Calu3 (cell line): ENCODE data around the gene MEF2C. TPM values are rescaled to one million over a fixed set of nuclear protein-coding genes. Genes with fewer than 3 reads are reported as not detected.
"Not testable (repeated sequence)": the region's sequence is repeated elsewhere in the genome, so short reads cannot be mapped to it uniquely, and the experiment has no call there.

Experiments
- BruUV-seq: library from RNA; stranded (reverse); fragments of 400-500 nt; replicated peaks from 2 replicates; lab custom pipeline; 2021; lab: Mats Ljungman, UMichigan
- CTCF ChIA-PET: fragments of 300-600 bp; sonication (Branson Sonifier 250); formaldehyde crosslinking; loops from one replicate; lab custom pipeline; 2022; ENCODE audit warnings: antibody characterized with exemption; lab: Charles Lee
- DNase-seq: peaks from one replicate; pipeline ENCODE4 v3.0.0; 2022
- H3K27ac Mint-ChIP-seq: one replicate; pipeline ENCODE4 v1.8.0; 2022; ENCODE audit warnings: mixed read lengths; ENCODE audit not compliant: unreplicated experiment
- H3K27me3 Mint-ChIP-seq: one replicate; pipeline ENCODE4 v1.8.0; 2022; ENCODE audit warnings: mixed read lengths; ENCODE audit not compliant: unreplicated experiment
- H3K36me3 Mint-ChIP-seq: one replicate; pipeline ENCODE4 v1.8.0; 2022; ENCODE audit warnings: mild to moderate bottlenecking, moderate library complexity, mixed read lengths; ENCODE audit not compliant: insufficient read depth, unreplicated experiment
- H3K4me1 Mint-ChIP-seq: one replicate; pipeline ENCODE4 v1.8.0; 2022; ENCODE audit warnings: mild to moderate bottlenecking, low read depth, mixed read lengths; ENCODE audit not compliant: unreplicated experiment
- H3K4me3 Mint-ChIP-seq: one replicate; pipeline ENCODE4 v1.8.0; 2022; ENCODE audit warnings: mild to moderate bottlenecking, low read depth, moderate library complexity, mixed read lengths; ENCODE audit not compliant: unreplicated experiment
- H3K9me3 Mint-ChIP-seq: one replicate; pipeline ENCODE4 v1.8.0; 2022; ENCODE audit warnings: low read depth, mixed read lengths; ENCODE audit not compliant: unreplicated experiment
- CTCF ChIP-seq: fragments of 200-600 bp; IDR thresholded peaks from one replicate; pipeline ENCODE4 v1.8.0; 2022; ENCODE audit warnings: antibody characterized with exemption; ENCODE audit not compliant: unreplicated experiment
- intact Hi-C: fragments of 100-400 bp; cut with micrococcal nuclease; formaldehyde crosslinking; loops from one replicate; pipeline ENCODE4 v1.10.0; 2022; ENCODE audit not compliant: unreplicated experiment
- total RNA-seq: library from RNA; stranded (reverse); gene quantifications from 2 replicates; pipeline ENCODE4 v1.2.3, GENCODE V29; 2022

MEF2C gene
- total RNA-seq, 1 experiment from 2014 or later: 6.1 TPM

- BruUV-seq: no TSS peak
- H3K4me1 Mint-ChIP-seq: no peaks in the 10 kb centered on the region
These were observed 79.7 kb downstream of the MEF2C start for GRCh38 chr5:88803309-88803708.

GRCh38 chr5:88799938-88800535, 82.9 kb downstream of the MEF2C start:
- Mint-ChIP-seq H3K36me3 (no peaks in the 10 kb centered on the region), H3K27me3 (no peaks in the 10 kb centered on the region), H3K4me3 (no peak overlapping the region), H3K4me1 (peaks cover 21% of the 10 kb centered on the region), H3K9me3 (no peaks in the 10 kb centered on the region), H3K27ac (no peak overlapping the region)
- intact Hi-C loops: no loop called here
- DNase-seq: no peak
- BruUV-seq: no TSS peak
- no peak for TF ChIP-seq CTCF
- CTCF ChIA-PET: no interaction called here

More at GRCh38 chr5:88803309-88803708, 79.7 kb downstream of the MEF2C start:
- Mint-ChIP-seq H3K27me3 (no peaks in the 10 kb centered on the region), H3K4me3 (no peak overlapping the region), H3K36me3 (no peaks in the 10 kb centered on the region), H3K9me3 (no peaks in the 10 kb centered on the region), H3K27ac (no peak overlapping the region)
- DNase-seq: no peak
- intact Hi-C loops: no loop called here
- CTCF ChIA-PET: no interaction called here
- no peak for TF ChIP-seq CTCF

GRCh38 chr5:88798933-88799332, 84.1 kb downstream of the MEF2C start:
- DNase-seq, H3K36me3 Mint-ChIP-seq, H3K27me3 Mint-ChIP-seq, H3K4me3 Mint-ChIP-seq, H3K27ac Mint-ChIP-seq, BruUV-seq, intact Hi-C loops, H3K9me3 Mint-ChIP-seq: not testable (repeated sequence)
- H3K4me1 Mint-ChIP-seq: peaks cover 21% of the 10 kb centered on the region
- CTCF ChIA-PET: interaction anchor here (0.6 kb wide), 1 partner anchor 1064 kb away, joined by 6 read pairs; no protein-coding TSS in a partner anchor

- H3K4me1 Mint-ChIP-seq: peaks cover 35% of the 10 kb centered on the region
- H3K9me3 Mint-ChIP-seq, H3K27ac Mint-ChIP-seq, H3K4me3 Mint-ChIP-seq, DNase-seq, H3K36me3 Mint-ChIP-seq, CTCF ChIA-PET, H3K27me3 Mint-ChIP-seq, intact Hi-C loops, BruUV-seq: not testable (repeated sequence)
These were observed 89.2 kb downstream of the MEF2C start for GRCh38 chr5:88793797-88794196.

GRCh38 chr5:88792144-88792840, 90.7 kb downstream of the MEF2C start:
- Mint-ChIP-seq H3K4me3 (no peak overlapping the region), H3K9me3 (no peaks in the 10 kb centered on the region), H3K27ac (no peak overlapping the region), H3K36me3 (no peaks in the 10 kb centered on the region), H3K27me3 (no peaks in the 10 kb centered on the region), H3K4me1 (peaks cover 30% of the 10 kb centered on the region)
- intact Hi-C loops: no loop called here
- CTCF ChIA-PET: no interaction called here
- no TSS peak for BruUV-seq
- TF ChIP-seq CTCF: no peak
- DNase-seq: no peak
